Loucy (cell line): ENCODE results near the gene GSTT2.

Source experiments
- CTCF ChIP-seq: fragments of 200-600 bp; sonication (generic); conservative IDR thresholded peaks from 2 replicates; pipeline ENCODE4 v1.5.1; 2014; ENCODE audit warnings: mild to moderate bottlenecking, antibody characterized with exemption, low read length
- EZH2phosphoT487 ChIP-seq: fragments of 200-600 bp; IDR thresholded peaks from 2 replicates; pipeline ENCODE4 v1.6.1; 2018; ENCODE audit warnings: antibody characterized with exemption, mild to moderate bottlenecking, moderate library complexity, borderline replicate concordance

- TF ChIP-seq CTCF (no peak), EZH2phosphoT487 (no peak)
These were observed 46.1 kb downstream of the GSTT2 start for GRCh38 chr22:24026056-24026455.
